GM21447 (cell line): ENCODE data around the gene TMEM178A.
"Not testable (repeated sequence)": the region's sequence is repeated elsewhere in the genome, so short reads cannot be mapped to it uniquely, and the experiment has no call there.

Experiments used
- ATAC-seq: cut with Tn5 transposase; IDR thresholded peaks from one replicate; pipeline ENCODE4 v1.9.1; 2021; ENCODE audit not compliant: unreplicated experiment

TMEM178A gene

DNA sequence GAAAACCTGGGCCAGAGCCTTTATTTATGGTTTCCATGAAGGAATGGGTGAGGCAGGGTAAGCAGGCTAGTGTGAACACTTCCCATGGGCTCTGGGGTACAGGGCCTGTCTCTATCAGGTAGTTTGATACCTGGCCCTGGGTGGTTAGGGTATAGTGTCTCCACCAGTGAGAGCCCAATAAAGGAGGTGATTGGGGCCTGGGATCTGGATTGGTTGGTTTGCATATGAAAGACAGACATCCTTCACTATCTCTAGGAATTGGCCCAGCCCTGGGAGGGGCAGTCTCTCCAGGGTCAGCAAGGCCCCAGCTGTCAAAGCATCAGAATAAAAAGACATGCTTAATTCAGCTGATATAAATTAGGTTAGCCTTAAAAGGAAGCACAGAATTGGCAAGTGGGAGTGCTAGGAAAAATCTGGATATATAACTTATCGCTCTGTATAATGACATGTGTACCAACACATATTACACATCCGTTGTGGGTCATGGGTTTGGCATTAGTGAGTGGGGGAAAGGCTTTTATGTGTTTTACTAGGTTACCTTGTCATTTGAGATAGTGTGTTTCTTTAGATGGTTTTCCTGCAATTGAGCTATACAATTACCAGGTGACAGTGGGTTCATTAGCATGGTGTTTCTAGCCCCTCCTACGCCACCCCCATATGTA is 18.5 kb upstream of the TMEM178A start:
- no peak for ATAC-seq

DNA sequence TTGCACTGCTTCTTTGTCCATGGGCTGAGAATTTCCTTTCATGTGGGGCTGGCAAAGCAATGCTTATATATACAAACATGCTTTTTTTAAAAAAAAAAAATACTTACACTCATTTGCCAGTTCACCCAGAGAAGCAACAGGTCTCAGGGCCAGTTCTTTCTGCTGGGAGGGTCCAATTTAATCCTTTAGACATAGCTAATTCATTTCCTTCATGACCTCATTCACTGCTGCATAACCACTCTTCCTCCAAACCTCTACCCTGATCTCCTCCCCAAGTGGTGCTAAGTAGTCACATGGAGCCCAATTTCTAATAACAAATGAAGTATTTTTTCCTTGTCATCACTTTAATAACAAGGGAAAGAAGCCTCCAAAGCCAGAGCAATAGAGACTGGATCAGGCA is 17.1 kb upstream of the TMEM178A start:
- ATAC-seq = no peak

DNA sequence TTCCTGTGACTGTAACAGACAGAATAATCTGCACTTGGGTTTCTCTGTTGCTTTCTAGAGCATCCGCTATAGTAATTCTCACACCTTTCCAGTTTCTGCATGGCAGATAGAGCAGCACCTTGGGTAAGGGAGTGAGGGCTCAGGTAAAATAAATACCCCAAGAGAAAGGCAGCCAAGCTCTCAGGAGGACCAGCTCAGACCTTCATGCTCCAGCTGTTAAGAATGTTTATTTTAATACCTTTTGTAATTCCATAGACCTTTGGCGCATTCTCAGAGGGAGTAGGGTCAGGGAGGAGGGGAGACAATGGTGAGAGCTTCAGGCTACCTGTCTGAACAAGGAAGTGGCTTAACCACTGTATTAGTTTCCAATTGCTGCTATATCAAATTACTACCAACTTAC is 16.2 kb upstream of the TMEM178A start:
- ATAC-seq = no peak

DNA sequence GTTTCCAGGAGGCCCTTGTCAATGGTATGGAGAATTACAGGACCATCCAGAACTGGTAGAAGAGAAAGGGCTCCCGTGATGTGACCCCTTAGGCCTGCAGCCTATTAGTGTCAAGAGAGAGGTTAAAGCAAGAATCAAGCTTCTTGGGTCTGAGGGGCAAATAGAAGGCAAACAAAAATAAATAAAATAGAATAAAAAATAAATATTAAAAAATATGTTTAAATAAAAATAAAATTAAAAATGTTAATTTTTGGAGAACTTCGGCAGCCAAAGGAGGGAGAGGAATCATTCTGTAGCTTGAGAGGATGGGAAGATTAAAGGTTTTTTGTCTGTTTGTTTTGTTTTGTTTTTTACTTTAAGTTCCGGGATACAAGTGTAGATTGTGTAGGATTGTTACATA is 15.2 kb upstream of the TMEM178A start:
- ATAC-seq = no peak

DNA sequence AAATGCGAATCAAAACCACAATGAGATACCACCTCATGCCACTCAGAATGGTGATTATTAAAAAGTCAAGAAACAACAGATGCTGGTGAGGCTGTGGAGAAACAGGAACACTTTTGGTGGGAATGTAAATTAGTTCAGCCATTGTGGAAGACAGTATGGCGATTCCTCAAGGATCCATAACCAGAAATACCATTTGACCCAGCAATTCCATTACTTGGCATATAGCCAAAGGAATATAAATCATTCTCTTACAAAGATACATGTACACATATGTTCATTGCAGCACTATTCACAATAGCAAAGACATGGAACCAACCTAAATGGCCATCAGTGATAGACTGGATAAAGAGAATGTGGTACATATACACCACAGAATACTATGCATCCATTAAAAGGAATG is 9.5 kb upstream of the TMEM178A start:
- ATAC-seq = not testable (repeated sequence)

DNA sequence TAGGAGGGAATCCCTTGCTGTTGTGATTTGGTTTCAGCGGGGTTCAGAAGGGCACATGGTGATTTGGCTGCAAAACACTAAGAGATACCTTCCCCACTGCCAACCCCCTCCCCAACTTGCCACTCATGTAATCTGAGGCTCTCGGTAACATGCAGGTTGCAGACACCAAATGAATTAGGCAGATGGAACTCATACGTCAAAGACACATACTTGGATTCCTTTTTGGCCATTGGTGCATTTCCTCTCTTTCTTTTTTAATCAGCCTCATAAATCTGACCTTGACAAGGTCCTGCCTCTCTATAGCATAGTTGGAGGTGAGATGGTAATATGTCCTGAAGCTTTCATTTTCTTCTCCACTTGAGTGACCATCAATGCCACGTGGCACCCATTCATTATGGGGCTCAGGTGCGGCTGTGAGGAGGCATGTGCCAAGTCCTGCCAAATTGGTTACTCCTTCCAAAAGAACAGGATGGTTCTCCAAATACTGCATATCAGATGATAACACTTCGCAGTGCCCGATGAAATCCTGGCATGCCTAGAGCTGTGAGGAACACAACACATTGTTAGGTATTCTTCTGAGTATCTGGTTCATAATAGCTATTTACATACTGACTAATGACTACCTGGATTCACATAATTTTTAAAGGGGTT is 8.3 kb upstream of the TMEM178A start:
- ATAC-seq = no peak

DNA sequence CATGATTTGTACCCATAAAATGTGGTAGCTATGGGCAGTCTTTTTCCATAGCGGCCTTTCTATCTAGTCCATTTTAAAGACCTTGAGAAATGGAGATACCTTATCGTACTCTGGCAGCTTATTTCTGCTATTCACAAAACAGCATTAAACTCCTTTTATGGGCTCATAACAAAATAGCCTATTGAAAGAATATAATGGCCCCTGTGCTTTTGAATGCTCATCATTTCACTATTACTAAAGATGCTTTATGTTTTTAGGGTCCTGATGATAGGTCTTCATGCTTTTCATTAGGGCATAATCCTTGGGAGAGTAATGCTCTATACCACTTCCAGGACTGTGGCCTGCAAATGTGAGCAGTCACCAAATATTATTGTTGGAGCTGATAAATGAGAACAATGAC is 7.3 kb upstream of the TMEM178A start:
- no peak for ATAC-seq

DNA sequence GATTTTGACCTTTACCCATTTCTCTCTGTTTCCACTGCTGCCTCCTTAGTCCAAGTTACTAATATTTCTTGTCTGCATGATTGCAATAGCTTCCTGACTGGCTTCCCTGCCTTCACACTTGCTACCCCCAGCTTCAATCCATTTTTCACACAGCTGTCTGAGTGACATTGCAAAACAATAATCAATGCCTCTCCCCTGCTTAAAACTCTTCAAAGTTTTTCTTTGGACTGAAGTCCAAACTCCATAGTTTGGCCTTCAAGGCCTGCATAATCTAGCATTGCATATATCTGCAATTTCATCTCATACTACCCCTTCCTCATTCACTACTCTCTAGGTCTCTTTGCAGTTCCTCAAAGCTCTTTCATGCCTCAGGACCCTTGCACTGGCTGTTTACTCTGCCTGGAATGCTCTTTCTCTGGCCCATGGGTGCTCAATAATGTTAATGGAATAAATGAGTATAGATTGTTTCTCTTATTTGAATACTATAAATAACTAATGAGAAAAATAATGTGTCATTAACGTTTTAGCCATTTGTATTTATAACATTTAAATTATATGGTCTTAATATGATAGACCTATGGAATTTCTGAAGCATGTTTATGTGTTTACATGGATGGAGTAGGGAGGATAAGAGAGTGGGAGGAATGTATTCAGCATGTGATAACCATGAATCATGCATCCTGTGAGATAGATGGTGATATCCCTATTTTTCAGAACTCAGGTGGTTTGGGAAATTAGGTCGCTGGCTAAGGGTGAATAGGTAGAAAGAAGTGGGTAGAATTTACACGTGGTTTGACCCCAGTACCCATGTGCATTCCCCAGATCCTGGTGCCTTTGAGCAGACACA is 5.7 kb upstream of the TMEM178A start:
- ATAC-seq = no peak

DNA sequence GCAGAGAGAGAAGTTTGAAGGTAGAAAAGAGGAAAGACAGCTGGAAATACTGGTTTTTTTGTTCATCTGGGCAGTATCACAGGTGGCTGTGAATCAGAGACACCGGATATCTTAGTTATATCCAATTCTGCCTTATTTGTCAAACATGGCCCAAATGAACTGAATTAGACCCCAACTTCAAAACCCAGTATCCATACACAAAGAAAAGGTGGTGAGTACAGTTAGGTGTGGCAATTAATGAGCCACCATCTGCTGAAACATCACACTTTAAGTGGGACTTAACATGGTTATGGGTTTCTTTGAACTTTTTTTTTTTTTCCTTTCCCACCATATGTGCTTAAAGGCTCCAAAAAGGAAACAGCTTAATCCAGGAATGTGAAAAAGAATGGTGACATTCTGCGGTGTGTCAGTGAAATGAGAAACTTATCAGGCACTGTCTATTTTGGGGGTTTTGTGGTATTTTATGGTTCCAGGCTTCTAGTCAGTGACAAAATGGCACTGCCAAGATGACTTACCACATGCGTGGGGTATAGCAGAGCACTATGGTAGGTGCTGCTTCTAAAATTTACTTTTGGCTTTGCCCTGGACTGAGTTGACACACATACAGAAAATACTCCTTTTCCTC is 5.0 kb upstream of the TMEM178A start:
- ATAC-seq = no peak

DNA sequence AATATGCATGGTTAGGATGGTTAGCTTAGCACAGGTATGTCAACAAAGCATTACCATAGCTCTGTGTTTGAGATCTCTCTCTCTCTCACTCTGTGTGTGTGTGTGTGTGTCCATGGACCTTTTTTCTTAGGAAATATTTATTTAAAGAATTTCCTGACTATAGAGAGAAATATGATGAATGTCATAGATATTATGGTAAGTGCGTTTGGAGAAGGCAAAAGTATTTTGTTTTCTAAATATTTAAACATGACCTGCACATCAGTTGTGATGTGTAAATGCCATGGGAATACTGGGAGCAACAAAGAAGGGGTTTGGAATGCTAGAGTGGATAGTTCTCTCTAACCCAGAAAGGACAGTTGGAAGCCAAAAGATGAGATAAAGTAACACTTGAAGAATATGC is 3.9 kb upstream of the TMEM178A start:
- no peak for ATAC-seq

DNA sequence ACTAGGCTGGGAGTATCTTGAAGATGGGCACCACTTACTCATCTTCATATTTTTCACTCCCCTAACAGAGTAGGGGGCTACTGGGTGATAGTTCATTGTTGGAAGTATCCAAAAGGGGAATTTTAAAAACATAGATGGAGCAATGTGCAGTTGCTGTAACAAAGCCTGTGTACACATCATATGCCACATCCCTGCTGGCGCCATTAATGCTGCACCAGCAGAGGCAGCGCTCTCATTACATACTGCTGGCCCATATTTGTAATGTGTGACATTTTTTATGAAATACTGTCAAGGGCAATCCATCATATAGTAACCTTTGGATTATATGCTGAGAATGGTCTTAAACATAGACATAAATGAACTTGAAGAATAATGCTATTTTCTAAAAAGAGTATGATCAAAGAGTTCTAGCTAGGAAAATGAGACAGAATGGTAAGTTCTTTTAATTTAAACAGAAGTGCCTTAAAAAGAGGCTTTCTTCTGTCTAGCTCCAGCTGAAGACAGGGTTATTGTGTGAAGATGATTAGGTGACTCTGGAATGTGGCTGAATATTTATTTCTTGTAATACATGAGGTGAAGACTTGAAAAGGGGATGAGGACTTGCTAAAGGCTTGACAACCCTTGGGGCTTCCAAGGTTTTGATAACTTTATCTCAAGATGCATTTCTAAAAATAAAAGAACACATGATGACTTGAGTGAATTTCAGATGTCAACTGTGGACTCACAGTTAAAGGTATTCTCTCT is 2.4 kb upstream of the TMEM178A start:
- ATAC-seq = no peak

DNA sequence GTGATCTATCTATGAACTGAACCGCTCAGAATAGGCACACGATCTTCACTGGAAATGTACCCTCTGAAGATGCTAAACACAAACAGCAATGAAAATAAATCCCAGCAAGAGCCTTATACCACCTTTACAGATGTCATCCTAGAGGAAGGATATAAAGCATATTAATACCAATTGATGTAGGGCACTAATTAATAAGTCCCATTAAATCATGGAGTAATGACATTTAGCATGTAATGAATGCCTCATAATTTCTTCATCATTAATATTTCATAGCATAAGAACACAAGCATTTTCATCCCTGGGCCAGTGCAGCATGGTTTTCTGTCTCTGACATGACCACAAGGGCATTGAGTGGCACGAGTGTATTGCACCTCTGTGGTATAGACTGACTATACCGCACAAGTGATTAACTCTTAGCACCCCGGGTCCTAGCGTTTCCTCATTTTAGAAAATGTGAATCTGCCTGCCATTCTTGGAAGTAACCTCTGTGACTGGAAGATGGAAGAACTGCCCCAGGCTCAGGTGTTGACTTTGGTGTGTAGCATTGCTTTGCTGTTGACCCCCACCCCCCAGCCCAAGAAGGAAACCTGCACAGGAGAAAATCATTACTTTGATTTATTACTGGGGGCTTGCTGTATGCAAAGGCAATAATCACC is 1.4 kb upstream of the TMEM178A start:
- no peak for ATAC-seq

DNA sequence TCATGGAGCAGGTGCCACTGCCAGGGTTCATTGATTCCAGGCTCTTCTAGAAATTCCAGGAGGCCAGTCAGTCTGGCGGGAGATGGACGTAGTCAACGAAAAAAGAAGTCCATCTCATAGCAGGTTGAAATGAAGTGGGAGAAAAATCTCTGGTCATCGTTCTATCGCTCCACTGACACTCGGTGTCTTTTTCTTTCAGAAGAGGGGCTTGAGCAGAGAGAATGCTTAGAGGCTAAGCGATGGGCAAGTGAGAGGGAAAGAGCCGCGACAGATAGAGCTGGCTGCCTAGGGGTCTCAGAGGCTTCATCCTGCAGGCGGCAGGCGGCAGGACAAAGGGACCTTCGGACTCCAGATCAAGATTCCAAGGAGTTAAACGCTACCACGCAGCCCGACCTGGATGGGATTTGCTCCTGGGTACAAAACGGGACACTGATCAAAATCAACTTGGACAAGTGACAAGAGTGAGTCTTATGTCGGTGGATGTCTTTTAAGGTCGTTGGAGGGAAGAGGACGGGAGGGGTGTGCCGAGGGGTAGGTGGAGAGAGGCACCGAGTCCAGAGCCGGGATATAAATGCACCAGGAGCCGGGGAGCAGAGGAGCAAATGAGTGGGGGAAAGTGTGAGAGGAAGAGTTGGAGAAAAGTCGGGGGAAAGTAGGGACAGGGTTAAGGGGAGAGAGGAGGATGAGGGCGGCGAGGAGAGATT is 677 bp upstream of the TMEM178A start:
- no peak for ATAC-seq

DNA sequence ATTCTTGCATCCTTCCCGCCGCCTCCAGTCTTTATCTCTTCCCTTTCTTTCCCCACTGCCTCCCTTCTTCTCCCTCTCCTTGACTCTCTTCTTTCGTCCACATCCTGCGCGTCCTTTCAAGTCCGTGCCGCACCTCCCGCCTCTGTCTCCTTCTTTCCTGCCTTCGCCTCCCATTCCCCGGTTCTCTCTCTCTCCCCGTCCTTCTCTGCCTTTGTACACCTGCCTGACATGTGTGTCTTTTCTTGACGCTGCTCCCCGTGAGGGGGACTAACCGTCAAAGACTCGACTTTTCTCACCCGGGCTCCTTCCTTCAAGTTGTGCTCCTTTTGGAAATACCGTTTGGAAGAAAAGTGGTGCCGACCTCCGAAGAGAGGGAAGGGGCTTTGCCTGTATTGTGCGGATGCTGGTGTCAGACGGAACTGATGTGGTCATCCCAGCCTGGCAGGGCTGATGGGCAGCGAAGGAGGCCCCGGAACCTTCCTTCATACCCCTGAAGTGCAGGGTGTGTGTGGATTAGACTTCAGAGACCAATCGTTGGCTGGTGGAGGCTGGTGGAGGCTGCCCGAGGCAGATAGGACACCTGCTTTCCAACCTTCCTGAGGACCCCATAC is 879 bp downstream of the TMEM178A start:
- no peak for ATAC-seq

DNA sequence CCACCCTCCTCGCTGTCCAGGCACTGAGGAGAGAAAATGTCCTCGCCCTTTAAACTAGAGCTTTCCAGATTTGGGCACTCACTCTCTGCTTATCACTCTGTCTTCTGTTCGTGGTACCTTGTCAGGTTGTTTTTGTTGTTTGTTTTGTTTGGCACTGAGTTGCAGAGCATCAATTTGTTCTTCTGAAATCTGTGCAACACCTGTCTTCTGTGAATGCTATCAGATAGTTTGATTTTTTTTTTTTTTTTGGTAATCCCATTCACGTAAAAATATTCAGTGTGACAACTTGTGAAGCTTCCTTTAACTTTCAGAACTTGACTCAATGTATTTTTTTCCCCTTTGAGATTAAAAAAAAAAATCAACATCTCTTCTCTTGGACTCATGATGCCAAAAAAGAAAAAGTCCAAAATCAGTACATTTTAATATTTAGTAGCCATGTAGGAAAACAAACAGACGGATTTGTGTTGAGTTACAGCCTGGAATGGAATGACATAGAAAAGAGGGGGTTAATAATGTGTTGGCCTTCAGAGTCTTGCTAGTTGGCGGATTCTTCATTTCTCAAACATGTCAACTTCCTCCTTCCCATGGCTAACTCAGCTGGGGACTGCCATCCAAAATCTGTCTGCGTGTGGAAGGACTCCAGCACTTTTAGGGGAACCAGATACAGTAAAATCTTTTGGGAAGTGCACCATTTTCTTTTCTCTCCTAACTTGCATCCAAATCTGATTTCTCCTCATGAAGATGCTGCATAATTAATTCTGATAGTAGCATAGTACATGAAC is 1.6 kb downstream of the TMEM178A start:
- no peak for ATAC-seq

DNA sequence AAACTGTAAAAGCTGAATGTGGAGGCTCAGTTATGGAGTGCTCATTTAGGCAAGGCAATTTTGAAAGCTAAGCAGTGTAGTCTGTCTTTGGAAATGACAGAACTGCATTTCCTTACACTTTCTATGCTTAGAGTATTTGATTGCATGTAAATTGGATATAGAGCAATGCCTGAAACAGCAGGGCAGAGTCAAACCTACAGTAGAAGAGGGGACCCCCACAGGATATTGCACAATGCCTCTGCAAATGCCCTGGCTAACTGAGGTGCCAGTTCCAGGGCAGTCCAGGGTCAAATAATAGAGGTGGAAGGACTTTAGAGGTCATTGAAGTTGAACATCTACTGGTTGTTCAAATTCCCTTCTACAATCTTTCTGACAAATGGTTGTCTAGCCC is 2.2 kb downstream of the TMEM178A start:
- no peak for ATAC-seq

DNA sequence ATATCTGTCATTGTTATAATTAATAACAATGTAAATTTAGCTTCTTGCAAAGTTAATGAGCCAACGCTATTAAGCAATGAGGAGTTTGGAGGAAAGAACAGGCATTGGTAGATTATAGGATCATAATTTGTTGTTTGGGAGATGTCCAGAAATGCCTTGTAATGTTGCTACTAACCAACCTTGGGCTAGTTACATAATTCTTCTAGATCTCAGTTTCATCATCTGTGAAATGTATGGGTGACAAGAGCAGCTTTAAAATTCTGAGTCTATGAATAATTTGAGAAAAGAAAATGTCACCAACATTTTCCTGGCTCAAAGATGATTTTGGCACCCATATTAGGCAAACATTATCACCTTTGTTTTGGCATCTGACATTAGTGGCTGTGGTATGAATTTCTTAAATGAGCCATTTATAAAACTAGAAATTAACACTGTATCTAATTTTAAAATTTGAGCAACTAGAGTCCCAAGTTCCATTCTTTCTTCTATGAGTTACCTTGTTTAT is 2.9 kb downstream of the TMEM178A start:
- ATAC-seq = no peak

DNA sequence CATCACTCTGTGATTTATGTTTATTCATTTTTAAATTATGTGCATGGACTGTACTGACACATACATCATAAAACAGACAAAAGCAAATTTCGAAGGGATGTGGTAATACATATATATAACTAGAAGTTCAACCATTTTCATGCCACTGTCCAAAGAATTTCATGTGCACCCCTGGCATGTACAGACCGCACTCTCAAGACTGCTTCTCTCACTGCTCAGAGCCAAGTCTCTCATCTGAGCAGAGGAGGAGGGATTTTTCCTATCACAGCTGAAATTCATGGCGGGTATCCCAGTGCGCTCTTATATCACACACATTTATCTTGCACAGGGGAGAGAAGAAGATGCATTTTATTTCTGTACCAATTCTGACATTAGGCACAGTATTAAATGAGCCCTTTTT is 5.9 kb downstream of the TMEM178A start:
- ATAC-seq = no peak
